K562 (cell line): ENCODE measurements around the gene SCIN. TPM values are rescaled to one million over a fixed set of nuclear protein-coding genes. Genes with fewer than 3 reads are reported as not detected.

Experiments used
- E2F1 ChIP-seq: sonication (generic); formaldehyde crosslinking; IDR thresholded peaks from 2 replicates; pipeline ENCODE4 v1.8.1; 2023; ENCODE audit warnings: mild to moderate bottlenecking, missing genetic modification reagents, moderate library complexity
- E2F6 ChIP-seq, 2 experiments: IDR thresholded peaks; 2 replicates each; pipeline ENCODE4 v1.6.1; 2011; ENCODE audit warnings: borderline replicate concordance in 1 of 2, control low read depth in 1 of 2, low read depth in 1 of 2, low read length in 1 of 2, mild to moderate bottlenecking in 1 of 2, mixed read lengths in 1 of 2, moderate library complexity in 1 of 2; ENCODE audit not compliant: insufficient read depth in 1 of 2, insufficient read length in 1 of 2, poor library complexity in 1 of 2, severe bottlenecking in 1 of 2; ENCODE audit errors: extremely low read depth in 1 of 2
- FOXJ2 ChIP-seq: fragments of 200-800 bp; sonication (Bioruptor generic); IDR thresholded peaks from 2 replicates; pipeline ENCODE4 v1.6.1; 2016; ENCODE audit warnings: missing genetic modification characterization, missing compliant biosample characterization
- GATAD2A ChIP-seq: fragments of 450-650 bp; IDR thresholded peaks from 2 replicates; pipeline ENCODE4 v1.6.1; 2017
- GMEB1 ChIP-seq: fragments of 250-450 bp; sonication (Bioruptor Pico); IDR thresholded peaks from 2 replicates; pipeline ENCODE4 v1.4.0; 2020; ENCODE audit warnings: mild to moderate bottlenecking
- GTF2E2 ChIP-seq: fragments of 200-800 bp; sonication (Bioruptor generic); IDR thresholded peaks from 2 replicates; pipeline ENCODE4 v1.6.1; 2016; ENCODE audit warnings: missing genetic modification characterization, missing compliant biosample characterization
- JUND ChIP-seq, 2 experiments: IDR thresholded peaks; 2 replicates in 1 of 2; 3 replicates in 1 of 2; pipeline ENCODE4 v1.6.1; 2011; ENCODE audit warnings: borderline replicate concordance in 2 of 2, low read depth in 2 of 2, low read length in 2 of 2, improper control_type of control experiment in 1 of 2, missing biosample characterization in 1 of 2, missing genetic modification characterization in 1 of 2, missing genetic modification reagents in 1 of 2
- MYBL2 ChIP-seq, 2 experiments: fragments of 450-650 bp in 1 of 2; sonication (generic) in 1 of 2; formaldehyde crosslinking in 1 of 2; IDR thresholded peaks; 2 replicates each; pipeline versions ENCODE4 v1.6.1 to v1.8.1; 2017 to 2022; ENCODE audit warnings: borderline replicate concordance in 1 of 2, inconsistent platforms in 1 of 2, low read depth in 1 of 2, mild to moderate bottlenecking in 1 of 2, missing genetic modification reagents in 1 of 2, moderate library complexity in 1 of 2
- SMC3 ChIP-seq: conservative IDR thresholded peaks from 2 replicates; pipeline ENCODE4 v1.6.1; 2011; ENCODE audit warnings: low read depth, low read length, improper control_type of control experiment; ENCODE audit not compliant: insufficient read depth
- TARDBP ChIP-seq: fragments of 450-650 bp; IDR thresholded peaks from 2 replicates; pipeline ENCODE4 v1.6.1; 2016
- TGIF2 ChIP-seq: sonication (generic); formaldehyde crosslinking; IDR thresholded peaks from 2 replicates; pipeline ENCODE4 v1.8.1; 2022; ENCODE audit warnings: mild to moderate bottlenecking, missing genetic modification reagents, moderate library complexity
- WHSC1 ChIP-seq: IDR thresholded peaks from one replicate; pipeline ENCODE4 v1.6.1; 2012; ENCODE audit warnings: low read length, control low read depth, inconsistent platforms
- YBX1 ChIP-seq: fragments of 450-650 bp; IDR thresholded peaks from 2 replicates; pipeline ENCODE4 v1.7.1; 2016; ENCODE audit warnings: mild to moderate bottlenecking
- ZBTB49 ChIP-seq: sonication (generic); formaldehyde crosslinking; IDR thresholded peaks from 2 replicates; pipeline ENCODE4 v1.8.0; 2022; ENCODE audit warnings: missing genetic modification reagents, mild to moderate bottlenecking, borderline replicate concordance
- ZNF133 ChIP-seq: fragments of 250-450 bp; sonication (Bioruptor Pico); IDR thresholded peaks from 2 replicates; pipeline ENCODE4 v1.4.0; 2020; ENCODE audit warnings: mild to moderate bottlenecking
- ZNF174 ChIP-seq: fragments of 250-450 bp; sonication (Bioruptor Pico); IDR thresholded peaks from 2 replicates; pipeline ENCODE4 v1.4.0; 2020; ENCODE audit warnings: mild to moderate bottlenecking
- ZNF197 ChIP-seq: fragments of 200-800 bp; sonication (Bioruptor generic); IDR thresholded peaks from 2 replicates; pipeline ENCODE4 v1.6.1; 2016; ENCODE audit warnings: low read depth, missing genetic modification characterization, missing compliant biosample characterization
- ZNF253 ChIP-seq: fragments of 250-450 bp; sonication (Bioruptor Pico); conservative IDR thresholded peaks from 2 replicates; pipeline ENCODE4 v1.6.1; 2021; ENCODE audit warnings: mild to moderate bottlenecking
- ZNF561 ChIP-seq: fragments of 450-650 bp; formaldehyde crosslinking; conservative IDR thresholded peaks from 2 replicates; pipeline ENCODE4 v1.4.0; 2020; ENCODE audit warnings: mild to moderate bottlenecking, moderate library complexity
- polyA plus RNA-seq, 8 experiments: library from polyadenylated mRNA; depleted of rRNA in 4 of 8; stranded (reverse) in 5 of 8; unstranded in 3 of 8; fragments of >200 nt; fragmentation: Nextera tagmentation in 2 of 8; fragmentation: Illumina TruSeq in 1 of 8; extraction: Ambion mirVana in 2 of 8; extraction: Trizol in 1 of 8; gene quantifications; 2 replicates each; pipeline versions ENCODE4 v1.2.1 to v1.2.3, GENCODE V29; 2011 to 2014; ENCODE audit warnings: inconsistent platforms in 1 of 8, missing spikeins in 1 of 8
- total RNA-seq, 7 experiments: library from RNA; depleted of rRNA in 6 of 7; stranded (reverse); fragments of >200 nt in 6 of 7; fragmentation: Illumina TruSeq in 2 of 7; extraction: Trizol in 2 of 7; gene quantifications; 2 replicates each; pipeline versions ENCODE4 v1.2.1 to v1.2.3, GENCODE V29; 2011 to 2021; ENCODE audit warnings: low replicate concordance in 1 of 7

The SCIN gene
- total and polyA plus RNA-seq, 9 of the 15 experiments (the other 6 are each of a cell fraction or from before 2014, with no cell fraction given): 0.67 to 18.2 (median 10.6) TPM

GRCh38 chr7:12686234-12686890, 115.8 kb downstream of the SCIN start (continued):
- peak; percentile 78 to 85 for TF ChIP-seq E2F6 (IDR thresholded peaks at IDR 0.05; ENCODE audit: borderline replicate concordance in 1 of 2, extremely low read depth in 1 of 2, insufficient read depth in 1 of 2, insufficient read length in 1 of 2, low read depth in 1 of 2, low read length in 1 of 2, poor library complexity in 1 of 2, severe bottlenecking in 1 of 2)
- peak; percentile 94 for TF ChIP-seq MYBL2 (IDR thresholded peaks at IDR 0.05; ENCODE audit: low read depth)
- TF ChIP-seq MYBL2 (CRISPR knock-in tag; IDR thresholded peaks at IDR 0.05; ENCODE audit: borderline replicate concordance): no peak; the same call in 1 of the 2 replicates
- TF ChIP-seq GTF2E2 (tag): no peak
- TF ChIP-seq ZNF133 (CRISPR knock-in tag): no peak
- TF ChIP-seq ZNF253: no peak
- TF ChIP-seq FOXJ2 (tag): peak; percentile 100
- TF ChIP-seq TARDBP: peak; percentile 50; the same call in 1 of the 2 replicates
- TF ChIP-seq ZBTB49 (CRISPR knock-in tag): no peak
- TF ChIP-seq WHSC1: no peak
- TF ChIP-seq JUND (IDR thresholded peaks at IDR 0.05; ENCODE audit: borderline replicate concordance, low read depth, low read length): peak; percentile 31; the same call in 1 of the 2 replicates
- TF ChIP-seq JUND (tag; IDR thresholded peaks at IDR 0.05; ENCODE audit: borderline replicate concordance, low read depth, low read length): peak; percentile 50; the same call in 1 of the 3 replicates
- no peak for TF ChIP-seq TGIF2 (CRISPR knock-in tag)
- TF ChIP-seq ZNF561 (CRISPR knock-in tag): no peak
- TF ChIP-seq GMEB1 (CRISPR knock-in tag): peak; percentile 71
- TF ChIP-seq ZNF174 (CRISPR knock-in tag): no peak
- TF ChIP-seq GATAD2A: peak; percentile 21; the same call in 1 of the 2 replicates
- TF ChIP-seq E2F1 (CRISPR knock-in tag): 0 out of 2 replicates have a peak, but pooled peaks have one; percentile 50
- no peak for TF ChIP-seq ZNF197
- TF ChIP-seq SMC3: peak; percentile 34
- no peak for TF ChIP-seq YBX1
